Liver (tissue), 9 donors: ENCODE measurements around the gene LMNB1. TPM values are rescaled to one million over a fixed set of nuclear protein-coding genes. Genes with fewer than 3 reads are reported as not detected.

Source experiments
- DNase-seq: peaks from one replicate; pipeline ENCODE4 v3.0.0-alpha.2; 2017; ENCODE audit warnings: low spot score
- H3K27ac ChIP-seq, 2 donors: one replicate each; pipeline ENCODE4 v1.7.0; 2013; ENCODE audit warnings: inconsistent platforms in 2 of 2, low read length in 2 of 2, control low read depth in 1 of 2, low read depth in 1 of 2, mild to moderate bottlenecking in 1 of 2
- H3K27me3 ChIP-seq, 4 donors: one replicate each; pipeline versions ENCODE4 v1.6.1 to v1.7.0; 2013; ENCODE audit warnings: low read length in 3 of 4, inconsistent platforms in 1 of 4, mild to moderate bottlenecking in 1 of 4, moderate library complexity in 1 of 4; ENCODE audit not compliant: control insufficient read depth in 4 of 4, insufficient read depth in 4 of 4
- H3K36me3 ChIP-seq, 4 donors: one replicate each; pipeline versions ENCODE4 v1.6.1 to v1.7.0; 2013; ENCODE audit warnings: low read length in 3 of 4, mild to moderate bottlenecking in 3 of 4, low read depth in 1 of 4, moderate library complexity in 1 of 4; ENCODE audit not compliant: control insufficient read depth in 4 of 4, insufficient read depth in 3 of 4
- H3K4me1 ChIP-seq, 4 donors: one replicate each; pipeline versions ENCODE4 v1.6.1 to v1.7.0; 2013; ENCODE audit warnings: low read length in 3 of 4, mild to moderate bottlenecking in 3 of 4, moderate library complexity in 1 of 4; ENCODE audit not compliant: control insufficient read depth in 4 of 4, insufficient read depth in 4 of 4
- H3K4me3 ChIP-seq, 3 donors: one replicate each; pipeline versions ENCODE4 v1.6.1 to v1.7.0; 2013; ENCODE audit warnings: low read length in 3 of 3, control low read depth in 1 of 3, low read depth in 1 of 3, mild to moderate bottlenecking in 1 of 3
- H3K9ac ChIP-seq, 2 donors: one replicate each; pipeline ENCODE4 v1.7.0; 2013; ENCODE audit warnings: low read length in 2 of 2, mild to moderate bottlenecking in 2 of 2, moderate library complexity in 2 of 2, control low read depth in 1 of 2, low read depth in 1 of 2
- H3K9me3 ChIP-seq, 4 donors: one replicate each; pipeline versions ENCODE4 v1.6.1 to v1.7.0; 2013; ENCODE audit warnings: low read length in 3 of 4; ENCODE audit not compliant: control insufficient read depth in 4 of 4
- EGR1 ChIP-seq, 2 donors: IDR thresholded peaks; 2 replicates each; pipeline ENCODE4 v1.6.1; 2016 to 2018; ENCODE audit warnings: antibody characterized with exemption in 2 of 2, low read depth in 2 of 2
- FOXA1 ChIP-seq: IDR thresholded peaks from 2 replicates; pipeline ENCODE4 v1.6.1; 2016; ENCODE audit warnings: antibody characterized with exemption
- GABPA ChIP-seq, 2 donors: IDR thresholded peaks in 1 of 2; conservative IDR thresholded peaks in 1 of 2; 2 replicates each; pipeline ENCODE4 v1.6.1; 2016; ENCODE audit warnings: antibody characterized with exemption in 2 of 2, mild to moderate bottlenecking in 1 of 2, moderate library complexity in 1 of 2
- HNF4A ChIP-seq, 2 donors: conservative IDR thresholded peaks; 2 replicates each; pipeline ENCODE4 v1.6.1; 2016; ENCODE audit warnings: antibody characterized with exemption in 2 of 2, mild to moderate bottlenecking in 2 of 2
- HNF4G ChIP-seq: IDR thresholded peaks from 2 replicates; pipeline ENCODE4 v1.6.1; 2016; ENCODE audit warnings: antibody characterized with exemption
- JUND ChIP-seq, 2 donors: IDR thresholded peaks; 2 replicates each; pipeline ENCODE4 v1.6.1; 2016; ENCODE audit warnings: antibody characterized with exemption in 2 of 2
- NR2F2 ChIP-seq: IDR thresholded peaks from 2 replicates; pipeline ENCODE4 v1.6.1; 2016; ENCODE audit warnings: antibody characterized with exemption
- RAD21 ChIP-seq, 2 donors: IDR thresholded peaks; 2 replicates each; pipeline ENCODE4 v1.6.1; 2016; ENCODE audit warnings: antibody characterized with exemption in 2 of 2, mild to moderate bottlenecking in 2 of 2
- SP1 ChIP-seq: IDR thresholded peaks from 2 replicates; pipeline ENCODE4 v1.6.1; 2018; ENCODE audit warnings: antibody characterized with exemption, mild to moderate bottlenecking
- TAF1 ChIP-seq: conservative IDR thresholded peaks from 2 replicates; pipeline ENCODE4 v1.6.1; 2016; ENCODE audit warnings: antibody characterized with exemption, mild to moderate bottlenecking
- YY1 ChIP-seq: IDR thresholded peaks from 2 replicates; pipeline ENCODE4 v1.6.1; 2016; ENCODE audit warnings: antibody characterized with exemption, mild to moderate bottlenecking
- WGBS: extraction: QIAGEN DNeasy Blood & Tissue Kit; methylation state at CpG from one replicate; pipeline ENCODE4 v1.1.7; 2013; 5-methylcytosine and 5-hydroxymethylcytosine counted together
- polyA plus RNA-seq, 2 donors: library from polyadenylated mRNA; stranded (reverse) in 1 of 2; unstranded in 1 of 2; fragments of 200-250 nt in 1 of 2; fragments of >200 nt in 1 of 2; fragmentation: Nextera tagmentation in 1 of 2; extraction: Ambion mirVana in 1 of 2; gene quantifications; one replicate each; pipeline versions ENCODE4 v1.2.1 to v1.2.3, GENCODE V29; 2013 to 2015
- total RNA-seq, 2 donors: library from RNA; depleted of rRNA; stranded (reverse); fragments of >200 nt; gene quantifications; one replicate each; pipeline ENCODE4 v1.2.3, GENCODE V29; 2014
- TF ChIP-seq, protein P1 (sequence below): IDR thresholded peaks from 2 replicates; pipeline ENCODE4 v1.6.1; 2016; ENCODE audit warnings: antibody characterized with exemption
- TF ChIP-seq, protein P2 (sequence below): IDR thresholded peaks from 2 replicates; pipeline ENCODE4 v1.6.1; 2016; ENCODE audit warnings: antibody characterized with exemption, mild to moderate bottlenecking
- TF ChIP-seq, protein P3 (sequence below): fragments of 150-350 bp; IDR thresholded peaks from 2 replicates; pipeline ENCODE4 v1.5.1; 2017; ENCODE audit warnings: improper control_type of control experiment, low read depth, low read length; ENCODE audit not compliant: missing input control
- TF ChIP-seq, protein P4 (sequence below): IDR thresholded peaks from 2 replicates; pipeline ENCODE4 v1.6.1; 2016; ENCODE audit warnings: antibody characterized with exemption
- donor health status: healthy.
- donor health status: healthy.
- donor health status: healthy.
- donor health status: healthy.
- donor health status: healthy.

LMNB1 gene
- total and polyA plus RNA-seq, 4 donors, result 0.57 to 45.7 (median 5.6) TPM

GRCh38 chr5:126809916-126810315 is 33.0 kb downstream of the LMNB1 start:
- H3K36me3 ChIP-seq, result peaks cover 0 to 13% (median 0%) of the 10 kb centered on the region in 4 donors
- no peaks in the 10 kb centered on the region for H3K9me3 ChIP-seq
- TF ChIP-seq, protein P1, sequence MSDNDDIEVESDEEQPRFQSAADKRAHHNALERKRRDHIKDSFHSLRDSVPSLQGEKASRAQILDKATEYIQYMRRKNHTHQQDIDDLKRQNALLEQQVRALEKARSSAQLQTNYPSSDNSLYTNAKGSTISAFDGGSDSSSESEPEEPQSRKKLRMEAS, result no peak
- TF ChIP-seq SP1, result no peak
- TF ChIP-seq, protein P2, sequence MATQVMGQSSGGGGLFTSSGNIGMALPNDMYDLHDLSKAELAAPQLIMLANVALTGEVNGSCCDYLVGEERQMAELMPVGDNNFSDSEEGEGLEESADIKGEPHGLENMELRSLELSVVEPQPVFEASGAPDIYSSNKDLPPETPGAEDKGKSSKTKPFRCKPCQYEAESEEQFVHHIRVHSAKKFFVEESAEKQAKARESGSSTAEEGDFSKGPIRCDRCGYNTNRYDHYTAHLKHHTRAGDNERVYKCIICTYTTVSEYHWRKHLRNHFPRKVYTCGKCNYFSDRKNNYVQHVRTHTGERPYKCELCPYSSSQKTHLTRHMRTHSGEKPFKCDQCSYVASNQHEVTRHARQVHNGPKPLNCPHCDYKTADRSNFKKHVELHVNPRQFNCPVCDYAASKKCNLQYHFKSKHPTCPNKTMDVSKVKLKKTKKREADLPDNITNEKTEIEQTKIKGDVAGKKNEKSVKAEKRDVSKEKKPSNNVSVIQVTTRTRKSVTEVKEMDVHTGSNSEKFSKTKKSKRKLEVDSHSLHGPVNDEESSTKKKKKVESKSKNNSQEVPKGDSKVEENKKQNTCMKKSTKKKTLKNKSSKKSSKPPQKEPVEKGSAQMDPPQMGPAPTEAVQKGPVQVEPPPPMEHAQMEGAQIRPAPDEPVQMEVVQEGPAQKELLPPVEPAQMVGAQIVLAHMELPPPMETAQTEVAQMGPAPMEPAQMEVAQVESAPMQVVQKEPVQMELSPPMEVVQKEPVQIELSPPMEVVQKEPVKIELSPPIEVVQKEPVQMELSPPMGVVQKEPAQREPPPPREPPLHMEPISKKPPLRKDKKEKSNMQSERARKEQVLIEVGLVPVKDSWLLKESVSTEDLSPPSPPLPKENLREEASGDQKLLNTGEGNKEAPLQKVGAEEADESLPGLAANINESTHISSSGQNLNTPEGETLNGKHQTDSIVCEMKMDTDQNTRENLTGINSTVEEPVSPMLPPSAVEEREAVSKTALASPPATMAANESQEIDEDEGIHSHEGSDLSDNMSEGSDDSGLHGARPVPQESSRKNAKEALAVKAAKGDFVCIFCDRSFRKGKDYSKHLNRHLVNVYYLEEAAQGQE, result no peak
- TF ChIP-seq HNF4G, result no peak
- H3K4me3 ChIP-seq, result no peak overlapping the region
- no peaks in the 10 kb centered on the region for H3K27me3 ChIP-seq
- 94% methylated on average over 7 of the region's 7 CpGs for WGBS
- DNase-seq, result no peak
- no peak overlapping the region for H3K27ac ChIP-seq
- no peaks in the 10 kb centered on the region for H3K4me1 ChIP-seq
- no peak overlapping the region for H3K9ac ChIP-seq

- H3K4me1 ChIP-seq, result no peaks in the 10 kb centered on the region
- WGBS, result 89% methylated on average over 4 of the region's 4 CpGs
- H3K27me3 ChIP-seq, result no peaks in the 10 kb centered on the region
- peak overlapping the region in 1 of 2 donors; percentile 12 for H3K9ac ChIP-seq
- peaks cover 0 to 13% (median 0%) of the 10 kb centered on the region in 4 donors for H3K36me3 ChIP-seq
- no peak for TF ChIP-seq JUND (IDR thresholded peaks at IDR 0.05)
- no peak for TF ChIP-seq YY1
- no peak for TF ChIP-seq HNF4A (conservative IDR thresholded peaks at IDR 0.05)
- TF ChIP-seq SP1, result no peak
- TF ChIP-seq, protein P3, sequence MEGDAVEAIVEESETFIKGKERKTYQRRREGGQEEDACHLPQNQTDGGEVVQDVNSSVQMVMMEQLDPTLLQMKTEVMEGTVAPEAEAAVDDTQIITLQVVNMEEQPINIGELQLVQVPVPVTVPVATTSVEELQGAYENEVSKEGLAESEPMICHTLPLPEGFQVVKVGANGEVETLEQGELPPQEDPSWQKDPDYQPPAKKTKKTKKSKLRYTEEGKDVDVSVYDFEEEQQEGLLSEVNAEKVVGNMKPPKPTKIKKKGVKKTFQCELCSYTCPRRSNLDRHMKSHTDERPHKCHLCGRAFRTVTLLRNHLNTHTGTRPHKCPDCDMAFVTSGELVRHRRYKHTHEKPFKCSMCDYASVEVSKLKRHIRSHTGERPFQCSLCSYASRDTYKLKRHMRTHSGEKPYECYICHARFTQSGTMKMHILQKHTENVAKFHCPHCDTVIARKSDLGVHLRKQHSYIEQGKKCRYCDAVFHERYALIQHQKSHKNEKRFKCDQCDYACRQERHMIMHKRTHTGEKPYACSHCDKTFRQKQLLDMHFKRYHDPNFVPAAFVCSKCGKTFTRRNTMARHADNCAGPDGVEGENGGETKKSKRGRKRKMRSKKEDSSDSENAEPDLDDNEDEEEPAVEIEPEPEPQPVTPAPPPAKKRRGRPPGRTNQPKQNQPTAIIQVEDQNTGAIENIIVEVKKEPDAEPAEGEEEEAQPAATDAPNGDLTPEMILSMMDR, result no peak
- no peak for TF ChIP-seq EGR1 (IDR thresholded peaks at IDR 0.05; ENCODE audit: low read depth in 2 of 2)
- TF ChIP-seq FOXA1, result no peak
- no peak for TF ChIP-seq TAF1
- TF ChIP-seq HNF4G, result no peak
- TF ChIP-seq, protein P4, sequence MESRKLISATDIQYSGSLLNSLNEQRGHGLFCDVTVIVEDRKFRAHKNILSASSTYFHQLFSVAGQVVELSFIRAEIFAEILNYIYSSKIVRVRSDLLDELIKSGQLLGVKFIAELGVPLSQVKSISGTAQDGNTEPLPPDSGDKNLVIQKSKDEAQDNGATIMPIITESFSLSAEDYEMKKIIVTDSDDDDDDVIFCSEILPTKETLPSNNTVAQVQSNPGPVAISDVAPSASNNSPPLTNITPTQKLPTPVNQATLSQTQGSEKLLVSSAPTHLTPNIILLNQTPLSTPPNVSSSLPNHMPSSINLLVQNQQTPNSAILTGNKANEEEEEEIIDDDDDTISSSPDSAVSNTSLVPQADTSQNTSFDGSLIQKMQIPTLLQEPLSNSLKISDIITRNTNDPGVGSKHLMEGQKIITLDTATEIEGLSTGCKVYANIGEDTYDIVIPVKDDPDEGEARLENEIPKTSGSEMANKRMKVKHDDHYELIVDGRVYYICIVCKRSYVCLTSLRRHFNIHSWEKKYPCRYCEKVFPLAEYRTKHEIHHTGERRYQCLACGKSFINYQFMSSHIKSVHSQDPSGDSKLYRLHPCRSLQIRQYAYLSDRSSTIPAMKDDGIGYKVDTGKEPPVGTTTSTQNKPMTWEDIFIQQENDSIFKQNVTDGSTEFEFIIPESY, result no peak
- no peak for TF ChIP-seq GABPA (IDR thresholded peaks at IDR 0.05 in 1 of 2, conservative IDR thresholded peaks at IDR 0.05 in 1 of 2)
- no peak for TF ChIP-seq RAD21 (IDR thresholded peaks at IDR 0.05)
- TF ChIP-seq, protein P2, result no peak
- no peak for TF ChIP-seq NR2F2
- H3K4me3 ChIP-seq, result no peak overlapping the region
- H3K9me3 ChIP-seq, result no peaks in the 10 kb centered on the region
- no peak for DNase-seq
- H3K27ac ChIP-seq, result peak overlapping the region; percentile 31 to 72
Measured at GRCh38 chr5:126810596-126811380, 33.9 kb downstream of the LMNB1 start.
